Right lobe of liver (tissue), 4 donors: ENCODE measurements around the gene CADPS.

Experiments used
- CTCF ChIP-seq, 4 donors: fragments of 200-600 bp in 3 of 4; fragments of 450-650 bp in 1 of 4; IDR thresholded peaks; one replicate each; pipeline versions ENCODE4 v1.5.1 to v1.8.0; 2016 to 2022; ENCODE audit warnings: antibody characterized with exemption in 4 of 4, mild to moderate bottlenecking in 2 of 4
- POLR2A ChIP-seq: fragments of 450-650 bp; IDR thresholded peaks from one replicate; pipeline ENCODE4 v1.6.1; 2017; ENCODE audit warnings: antibody characterized with exemption, mild to moderate bottlenecking
- donor health status: DM: no; HTN: no; CAD: no.
- donor health status: DM: no; HTN: no; CAD: no.
- donor health status: DM: no; HTN: yes; CAD: no.

- TF ChIP-seq CTCF (IDR thresholded peaks at IDR 0.05) = no peak
- no peak for TF ChIP-seq POLR2A
Measured at GRCh38 chr3:62405135-62405534, 470.1 kb downstream of the CADPS start.
